WTC11 (cell line): ENCODE measurements around the gene FLT4.

ENCODE experiments used
- CREB1 ChIP-seq: sonication (generic); formaldehyde crosslinking; IDR thresholded peaks from 2 replicates; pipeline ENCODE4 v1.8.0; 2023; ENCODE audit warnings: mild to moderate bottlenecking, missing genetic modification reagents
- CREM ChIP-seq: sonication (generic); formaldehyde crosslinking; IDR thresholded peaks from 2 replicates; pipeline ENCODE4 v1.8.1; 2022; ENCODE audit warnings: mild to moderate bottlenecking, missing genetic modification reagents, moderate library complexity
- CTCF ChIP-seq: fragments of 200-600 bp; IDR thresholded peaks from 2 replicates; pipeline ENCODE4 v1.8.0; 2022; ENCODE audit warnings: antibody characterized with exemption
- ETV6 ChIP-seq: sonication (generic); formaldehyde crosslinking; IDR thresholded peaks from 2 replicates; pipeline ENCODE4 v1.8.1; 2022; ENCODE audit warnings: mild to moderate bottlenecking, missing genetic modification reagents
- FOXP1 ChIP-seq: sonication (generic); formaldehyde crosslinking; IDR thresholded peaks from 2 replicates; pipeline ENCODE4 v1.8.0; 2022; ENCODE audit warnings: missing genetic modification reagents, mild to moderate bottlenecking, moderate library complexity, borderline replicate concordance
- GTF2I ChIP-seq: fragments of 250-450 bp; sonication (Bioruptor Pico); conservative IDR thresholded peaks from 2 replicates; pipeline ENCODE4 v1.4.0; 2021; ENCODE audit warnings: mild to moderate bottlenecking
- SMAD4 ChIP-seq: sonication (generic); formaldehyde crosslinking; IDR thresholded peaks from 2 replicates; pipeline ENCODE4 v1.8.0; 2022; ENCODE audit warnings: mild to moderate bottlenecking, missing genetic modification reagents
- TEAD4 ChIP-seq: sonication (generic); formaldehyde crosslinking; IDR thresholded peaks from 2 replicates; pipeline ENCODE4 v1.8.0; 2022; ENCODE audit warnings: mild to moderate bottlenecking, missing genetic modification reagents
- USF2 ChIP-seq: sonication (generic); formaldehyde crosslinking; IDR thresholded peaks from 2 replicates; pipeline ENCODE4 v1.8.1; 2023; ENCODE audit warnings: mild to moderate bottlenecking, missing genetic modification reagents, moderate library complexity
- ZNF416 ChIP-seq: fragments of 250-450 bp; sonication (Bioruptor Pico); IDR thresholded peaks from 2 replicates; pipeline ENCODE4 v1.9.0; 2021; ENCODE audit warnings: mild to moderate bottlenecking, inconsistent platforms

GRCh38 chr5:180586870-180587269 is 62.5 kb downstream of the FLT4 start:
- no peak for TF ChIP-seq CTCF
- no peak for TF ChIP-seq ZNF416 (CRISPR knock-in tag)
- no peak for TF ChIP-seq CREM (CRISPR knock-in tag)
- no peak for TF ChIP-seq CREB1 (CRISPR knock-in tag)
- TF ChIP-seq FOXP1 (CRISPR knock-in tag), result no peak
- TF ChIP-seq TEAD4, result no peak
- no peak for TF ChIP-seq ETV6 (CRISPR knock-in tag)
- TF ChIP-seq GTF2I, result no peak
- TF ChIP-seq SMAD4 (CRISPR knock-in tag), result no peak
- TF ChIP-seq USF2 (CRISPR knock-in tag), result no peak
